ENCODE data around the gene POLR1C. TPM values are rescaled to one million over a fixed set of nuclear protein-coding genes. Genes with fewer than 3 reads are reported as not detected.
"Not testable (repeated sequence)": the region's sequence is repeated elsewhere in the genome, so short reads cannot be mapped to it uniquely, and the experiment has no call there.

The POLR1C gene
- total RNA-seq, 1 experiment from 2014 or later: 41.4 TPM

GRCh38 chr6:43532201-43532600 is 15.3 kb downstream of the POLR1C start:
- POLR2A ChIA-PET (ENCODE audit: unreplicated experiment): interaction anchor here (0.6 kb wide), 1 partner anchor 30 kb away, joined by 4 read pairs; no protein-coding TSS in a partner anchor
- Histone ChIP-seq H3K79me2 (ENCODE audit: low read depth) (no peaks in the 10 kb centered on the region), H3K4me2 (no peak overlapping the region), H3K27ac (no peak overlapping the region), H3K4me3 (no peak overlapping the region), H3K27me3 (ENCODE audit: insufficient read depth, low read depth) (no peaks in the 10 kb centered on the region), H3K36me3 (ENCODE audit: low read depth) (peaks cover 33% of the 10 kb centered on the region), H4K20me1 (ENCODE audit: insufficient read depth) (no peaks in the 10 kb centered on the region), H3K9me3 (ENCODE audit: insufficient read depth, low read depth) (no peaks in the 10 kb centered on the region), H3K4me1 (replicated peaks; ENCODE audit: insufficient read depth) (no peaks in the 10 kb centered on the region), H3K9me2 (ENCODE audit: insufficient read depth) (no peaks in the 10 kb centered on the region), H3F3A (ENCODE audit: insufficient read depth, low read depth) (peaks cover 12% of the 10 kb centered on the region; the same call in 1 of the 2 replicates), H2AFZ (no peak overlapping the region)
- intact Hi-C loops (cut with micrococcal nuclease; ENCODE audit: unreplicated experiment): no loop called here
- BruUV-seq (replicated peaks): no TSS peak
- TF ChIP-seq EZH2 (IDR thresholded peaks at IDR 0.05; ENCODE audit: low read depth): no peak
- TF ChIP-seq, protein P1, sequence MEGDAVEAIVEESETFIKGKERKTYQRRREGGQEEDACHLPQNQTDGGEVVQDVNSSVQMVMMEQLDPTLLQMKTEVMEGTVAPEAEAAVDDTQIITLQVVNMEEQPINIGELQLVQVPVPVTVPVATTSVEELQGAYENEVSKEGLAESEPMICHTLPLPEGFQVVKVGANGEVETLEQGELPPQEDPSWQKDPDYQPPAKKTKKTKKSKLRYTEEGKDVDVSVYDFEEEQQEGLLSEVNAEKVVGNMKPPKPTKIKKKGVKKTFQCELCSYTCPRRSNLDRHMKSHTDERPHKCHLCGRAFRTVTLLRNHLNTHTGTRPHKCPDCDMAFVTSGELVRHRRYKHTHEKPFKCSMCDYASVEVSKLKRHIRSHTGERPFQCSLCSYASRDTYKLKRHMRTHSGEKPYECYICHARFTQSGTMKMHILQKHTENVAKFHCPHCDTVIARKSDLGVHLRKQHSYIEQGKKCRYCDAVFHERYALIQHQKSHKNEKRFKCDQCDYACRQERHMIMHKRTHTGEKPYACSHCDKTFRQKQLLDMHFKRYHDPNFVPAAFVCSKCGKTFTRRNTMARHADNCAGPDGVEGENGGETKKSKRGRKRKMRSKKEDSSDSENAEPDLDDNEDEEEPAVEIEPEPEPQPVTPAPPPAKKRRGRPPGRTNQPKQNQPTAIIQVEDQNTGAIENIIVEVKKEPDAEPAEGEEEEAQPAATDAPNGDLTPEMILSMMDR (conservative IDR thresholded peaks at IDR 0.05): no peak
- DNase-seq: no peak
- CTCF ChIA-PET: no interaction called here

DNA sequence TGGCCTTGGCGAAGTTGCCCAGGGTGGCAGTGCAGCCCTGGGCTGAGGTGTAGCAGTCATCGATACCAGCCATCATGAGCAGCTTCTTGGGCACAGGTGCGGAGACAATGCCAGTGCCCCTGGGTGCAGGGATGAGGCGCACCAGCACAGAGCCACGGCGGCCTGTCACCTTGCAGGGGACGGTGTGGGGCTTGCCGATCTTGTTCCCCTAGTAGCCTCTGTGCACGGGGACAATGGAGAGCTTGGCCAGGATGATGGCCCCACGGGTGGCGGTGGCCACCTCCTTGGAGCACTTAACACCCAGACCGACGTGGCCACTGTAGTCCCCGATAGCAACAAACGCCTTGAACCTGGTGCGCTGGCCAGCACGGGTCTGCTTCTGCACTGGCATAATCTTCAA is 22.1 kb downstream of the POLR1C start:
- H3K9me2 ChIP-seq (ENCODE audit: insufficient read depth); H4K20me1 ChIP-seq (ENCODE audit: insufficient read depth); H3F3A ChIP-seq (ENCODE audit: insufficient read depth, low read depth); H3K4me3 ChIP-seq; BruUV-seq (replicated peaks); H3K27ac ChIP-seq; intact Hi-C loops (cut with micrococcal nuclease; ENCODE audit: unreplicated experiment); CTCF ChIA-PET; H3K27me3 ChIP-seq (ENCODE audit: insufficient read depth, low read depth); H3K79me2 ChIP-seq (ENCODE audit: low read depth); POLR2A ChIA-PET (ENCODE audit: unreplicated experiment); H3K4me2 ChIP-seq; DNase-seq; H2AFZ ChIP-seq; H3K9me3 ChIP-seq (ENCODE audit: insufficient read depth, low read depth); H3K4me1 ChIP-seq (replicated peaks; ENCODE audit: insufficient read depth): not testable (repeated sequence)
- H3K36me3 ChIP-seq (ENCODE audit: low read depth): peaks cover 36% of the 10 kb centered on the region

GRCh38 chr6:43539409-43539808 is 22.5 kb downstream of the POLR1C start:
- CTCF ChIA-PET; H3K4me1 ChIP-seq (replicated peaks; ENCODE audit: insufficient read depth); BruUV-seq (replicated peaks); H3K4me3 ChIP-seq; H4K20me1 ChIP-seq (ENCODE audit: insufficient read depth); H3K79me2 ChIP-seq (ENCODE audit: low read depth); DNase-seq; H3K4me2 ChIP-seq; intact Hi-C loops (cut with micrococcal nuclease; ENCODE audit: unreplicated experiment); POLR2A ChIA-PET (ENCODE audit: unreplicated experiment); H3K9me3 ChIP-seq (ENCODE audit: insufficient read depth, low read depth); H3K27me3 ChIP-seq (ENCODE audit: insufficient read depth, low read depth); H3K27ac ChIP-seq; H3K9me2 ChIP-seq (ENCODE audit: insufficient read depth); H2AFZ ChIP-seq; H3F3A ChIP-seq (ENCODE audit: insufficient read depth, low read depth): not testable (repeated sequence)
- peaks cover 37% of the 10 kb centered on the region for H3K36me3 ChIP-seq (ENCODE audit: low read depth)

DNA sequence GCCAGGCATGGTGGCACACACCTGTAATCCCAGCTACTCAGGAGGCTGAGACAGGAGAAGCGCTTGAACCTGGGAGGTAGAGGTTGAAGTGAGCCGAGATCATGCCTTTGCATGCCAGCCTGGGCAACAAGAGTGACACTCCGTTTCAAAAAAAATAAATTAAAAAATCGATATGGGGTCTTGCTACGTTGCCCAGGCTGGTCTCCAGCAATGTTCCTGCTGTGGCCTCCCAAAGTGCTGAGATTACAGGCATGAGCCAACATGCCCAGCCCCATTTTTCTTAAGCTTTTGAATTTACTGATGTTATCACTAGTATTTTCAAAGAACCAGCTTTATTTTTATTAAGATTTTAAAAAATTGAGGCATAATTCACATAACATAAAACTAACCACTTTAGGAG is 23.6 kb downstream of the POLR1C start:
- H3K36me3 ChIP-seq (ENCODE audit: low read depth): peaks cover 36% of the 10 kb centered on the region
- ChIA-PET CTCF (no interaction called here), POLR2A (ENCODE audit: unreplicated experiment) (no interaction called here)
- no peaks in the 10 kb centered on the region for H3K27me3 ChIP-seq (ENCODE audit: insufficient read depth, low read depth)
- H3F3A ChIP-seq (ENCODE audit: insufficient read depth, low read depth): no peaks in the 10 kb centered on the region
- TF ChIP-seq, protein P1 (conservative IDR thresholded peaks at IDR 0.05): no peak
- no peak for TF ChIP-seq EZH2 (IDR thresholded peaks at IDR 0.05; ENCODE audit: low read depth)
- no peaks in the 10 kb centered on the region for H3K79me2 ChIP-seq (ENCODE audit: low read depth)
- H3K9me2 ChIP-seq (ENCODE audit: insufficient read depth): no peaks in the 10 kb centered on the region
- no TSS peak for BruUV-seq (replicated peaks)
- H2AFZ ChIP-seq: no peak overlapping the region
- H4K20me1 ChIP-seq (ENCODE audit: insufficient read depth): no peaks in the 10 kb centered on the region
- DNase-seq: no peak
- intact Hi-C loops (cut with micrococcal nuclease; ENCODE audit: unreplicated experiment): no loop called here
- H3K9me3 ChIP-seq (ENCODE audit: insufficient read depth, low read depth): no peaks in the 10 kb centered on the region
- no peaks in the 10 kb centered on the region for H3K4me1 ChIP-seq (replicated peaks; ENCODE audit: insufficient read depth)
- H3K4me2 ChIP-seq: no peak overlapping the region
- H3K27ac ChIP-seq: no peak overlapping the region
- no peak overlapping the region for H3K4me3 ChIP-seq
